ENCODE measurements around the gene RNF180.

DNA sequence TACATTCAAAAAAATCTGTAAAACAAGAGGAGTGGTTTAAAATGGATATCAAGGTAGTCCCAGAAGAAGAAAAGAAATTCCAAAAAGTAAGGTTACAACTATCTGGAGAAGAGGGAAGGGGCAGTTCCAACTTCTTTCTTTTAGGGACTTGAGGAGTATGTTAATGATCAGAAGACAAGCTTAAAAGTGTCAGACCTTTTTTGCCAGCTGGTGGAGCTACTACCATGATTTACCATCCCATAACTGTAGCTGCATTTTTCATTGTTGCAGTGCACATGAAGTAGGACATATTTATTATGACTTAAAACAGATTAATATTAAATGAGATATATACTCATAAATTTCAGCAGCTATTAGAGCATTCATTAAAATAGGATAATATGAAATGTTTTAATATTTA, 181.7 kb downstream of the RNF180 start:
- no peak for TF ChIP-seq SP1 (CRISPR knock-in tag; conservative IDR thresholded peaks at IDR 0.05)
- TF ChIP-seq RELA (CRISPR knock-in tag; IDR thresholded peaks at IDR 0.05; ENCODE audit: borderline replicate concordance): no peak
- TF ChIP-seq, protein P1, sequence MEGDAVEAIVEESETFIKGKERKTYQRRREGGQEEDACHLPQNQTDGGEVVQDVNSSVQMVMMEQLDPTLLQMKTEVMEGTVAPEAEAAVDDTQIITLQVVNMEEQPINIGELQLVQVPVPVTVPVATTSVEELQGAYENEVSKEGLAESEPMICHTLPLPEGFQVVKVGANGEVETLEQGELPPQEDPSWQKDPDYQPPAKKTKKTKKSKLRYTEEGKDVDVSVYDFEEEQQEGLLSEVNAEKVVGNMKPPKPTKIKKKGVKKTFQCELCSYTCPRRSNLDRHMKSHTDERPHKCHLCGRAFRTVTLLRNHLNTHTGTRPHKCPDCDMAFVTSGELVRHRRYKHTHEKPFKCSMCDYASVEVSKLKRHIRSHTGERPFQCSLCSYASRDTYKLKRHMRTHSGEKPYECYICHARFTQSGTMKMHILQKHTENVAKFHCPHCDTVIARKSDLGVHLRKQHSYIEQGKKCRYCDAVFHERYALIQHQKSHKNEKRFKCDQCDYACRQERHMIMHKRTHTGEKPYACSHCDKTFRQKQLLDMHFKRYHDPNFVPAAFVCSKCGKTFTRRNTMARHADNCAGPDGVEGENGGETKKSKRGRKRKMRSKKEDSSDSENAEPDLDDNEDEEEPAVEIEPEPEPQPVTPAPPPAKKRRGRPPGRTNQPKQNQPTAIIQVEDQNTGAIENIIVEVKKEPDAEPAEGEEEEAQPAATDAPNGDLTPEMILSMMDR (IDR thresholded peaks at IDR 0.05): no peak
- TF ChIP-seq, protein P2, sequence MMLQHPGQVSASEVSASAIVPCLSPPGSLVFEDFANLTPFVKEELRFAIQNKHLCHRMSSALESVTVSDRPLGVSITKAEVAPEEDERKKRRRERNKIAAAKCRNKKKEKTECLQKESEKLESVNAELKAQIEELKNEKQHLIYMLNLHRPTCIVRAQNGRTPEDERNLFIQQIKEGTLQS (CRISPR knock-in tag; conservative IDR thresholded peaks at IDR 0.05): no peak
- no peak for TF ChIP-seq NR2C2 (CRISPR knock-in tag; IDR thresholded peaks at IDR 0.05)
- TF ChIP-seq TEAD4 (CRISPR knock-in tag; IDR thresholded peaks at IDR 0.05): no peak
- no peak for TF ChIP-seq CREM (CRISPR knock-in tag; IDR thresholded peaks at IDR 0.05)
- no peak for TF ChIP-seq NFATC4 (CRISPR knock-in tag; IDR thresholded peaks at IDR 0.05)
- no peak for TF ChIP-seq KAT7 (CRISPR knock-in tag; IDR thresholded peaks at IDR 0.05; ENCODE audit: borderline replicate concordance)
- TF ChIP-seq FOXK1 (CRISPR knock-in tag; IDR thresholded peaks at IDR 0.05): no peak
- TF ChIP-seq, protein P3, sequence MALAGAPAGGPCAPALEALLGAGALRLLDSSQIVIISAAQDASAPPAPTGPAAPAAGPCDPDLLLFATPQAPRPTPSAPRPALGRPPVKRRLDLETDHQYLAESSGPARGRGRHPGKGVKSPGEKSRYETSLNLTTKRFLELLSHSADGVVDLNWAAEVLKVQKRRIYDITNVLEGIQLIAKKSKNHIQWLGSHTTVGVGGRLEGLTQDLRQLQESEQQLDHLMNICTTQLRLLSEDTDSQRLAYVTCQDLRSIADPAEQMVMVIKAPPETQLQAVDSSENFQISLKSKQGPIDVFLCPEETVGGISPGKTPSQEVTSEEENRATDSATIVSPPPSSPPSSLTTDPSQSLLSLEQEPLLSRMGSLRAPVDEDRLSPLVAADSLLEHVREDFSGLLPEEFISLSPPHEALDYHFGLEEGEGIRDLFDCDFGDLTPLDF (CRISPR knock-in tag; IDR thresholded peaks at IDR 0.05): no peak

Data from WTC11 (cell line).